Activated CD8-positive, alpha-beta memory T cell treated with anti-CD3 and anti-CD28 coated beads for 48 hours (primary cell): ENCODE measurements around the gene PKHD1.
"Not testable (repeated sequence)": the region's sequence is repeated elsewhere in the genome, so short reads cannot be mapped to it uniquely, and the experiment has no call there.

ENCODE experiments used
- DNase-seq, 3 experiments: peaks; one replicate each; pipeline ENCODE4 v3.0.0-alpha.2; 2020; ENCODE audit warnings: low read depth in 2 of 3, low spot score in 2 of 3

Gene PKHD1

DNA sequence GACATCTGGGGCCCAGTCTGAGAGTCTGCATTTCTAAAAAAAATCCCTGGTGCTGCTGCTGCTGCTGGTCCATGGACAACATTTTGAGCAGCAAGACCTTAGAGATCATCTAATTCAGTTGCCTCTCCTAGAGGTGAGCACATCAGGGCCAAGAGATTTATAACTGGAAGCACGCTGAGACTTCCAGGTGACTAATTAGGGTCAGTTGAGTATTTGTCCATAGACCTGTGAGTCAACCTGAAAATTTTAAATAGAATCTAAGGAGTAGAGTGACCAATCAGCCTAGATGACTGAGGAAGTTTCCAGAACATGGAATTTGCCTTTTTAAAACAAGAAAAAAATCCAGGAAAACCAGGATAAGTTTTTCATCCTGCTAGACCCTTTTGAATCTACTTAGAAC, 221.4 kb downstream of the PKHD1 start:
- no peak for DNase-seq

DNA sequence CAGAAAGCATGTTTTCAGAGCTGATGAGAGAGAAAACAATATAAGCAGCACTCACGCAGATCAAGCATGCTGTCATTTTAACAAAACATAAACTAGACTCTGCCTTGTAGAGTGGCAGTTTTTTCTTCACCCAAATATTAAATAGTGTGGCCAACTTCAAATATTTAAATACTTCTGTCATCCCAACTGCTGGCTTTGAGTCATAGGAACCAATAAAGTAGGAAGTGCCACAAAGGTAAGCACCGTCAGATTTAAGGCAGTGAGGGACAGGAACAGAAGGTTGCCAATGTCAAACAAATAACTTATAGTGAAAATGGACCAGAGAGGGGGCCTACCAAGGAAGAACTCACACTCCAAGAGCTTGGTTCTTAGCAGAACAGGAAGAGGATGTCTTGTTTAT, 222.2 kb downstream of the PKHD1 start:
- DNase-seq, result no peak

DNA sequence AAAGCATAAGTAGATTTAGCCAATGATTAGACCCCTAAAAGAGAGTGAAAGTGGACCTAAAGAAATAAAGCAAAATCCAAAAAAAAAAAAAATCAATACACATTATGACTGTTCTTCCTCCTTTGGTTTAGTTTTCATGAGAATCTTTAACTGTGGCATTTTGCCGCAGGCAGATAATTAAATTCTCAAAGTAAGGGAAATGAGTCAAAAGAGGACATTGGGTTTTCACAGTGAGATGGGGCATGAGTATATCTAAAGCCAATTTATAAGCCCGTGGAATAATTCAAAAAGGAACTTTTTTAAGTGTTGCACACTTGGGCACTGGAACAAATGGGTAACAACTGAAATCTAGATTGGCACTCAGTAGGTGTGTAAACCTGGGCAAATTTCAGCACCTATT, 230.3 kb downstream of the PKHD1 start:
- no peak for DNase-seq

DNA sequence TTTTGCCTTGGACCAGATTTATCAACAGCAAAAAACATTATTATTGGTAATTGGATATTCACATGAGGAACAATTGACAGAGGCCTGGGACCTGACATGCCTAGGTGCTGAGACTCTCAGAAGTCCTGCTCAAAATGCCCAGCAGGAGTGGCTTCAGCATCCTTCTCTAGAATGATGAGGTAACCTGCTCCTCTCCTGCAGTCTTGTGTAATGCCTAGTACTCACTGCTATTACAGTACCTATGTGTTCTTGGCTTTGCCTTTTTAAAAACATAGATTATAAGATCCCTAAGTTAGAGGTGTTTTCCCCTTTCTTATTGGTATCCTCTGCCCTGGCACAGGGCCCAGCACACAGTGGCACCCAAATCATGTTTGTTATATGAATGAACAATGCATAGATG, 230.9 kb downstream of the PKHD1 start:
- DNase-seq, result no peak

DNA sequence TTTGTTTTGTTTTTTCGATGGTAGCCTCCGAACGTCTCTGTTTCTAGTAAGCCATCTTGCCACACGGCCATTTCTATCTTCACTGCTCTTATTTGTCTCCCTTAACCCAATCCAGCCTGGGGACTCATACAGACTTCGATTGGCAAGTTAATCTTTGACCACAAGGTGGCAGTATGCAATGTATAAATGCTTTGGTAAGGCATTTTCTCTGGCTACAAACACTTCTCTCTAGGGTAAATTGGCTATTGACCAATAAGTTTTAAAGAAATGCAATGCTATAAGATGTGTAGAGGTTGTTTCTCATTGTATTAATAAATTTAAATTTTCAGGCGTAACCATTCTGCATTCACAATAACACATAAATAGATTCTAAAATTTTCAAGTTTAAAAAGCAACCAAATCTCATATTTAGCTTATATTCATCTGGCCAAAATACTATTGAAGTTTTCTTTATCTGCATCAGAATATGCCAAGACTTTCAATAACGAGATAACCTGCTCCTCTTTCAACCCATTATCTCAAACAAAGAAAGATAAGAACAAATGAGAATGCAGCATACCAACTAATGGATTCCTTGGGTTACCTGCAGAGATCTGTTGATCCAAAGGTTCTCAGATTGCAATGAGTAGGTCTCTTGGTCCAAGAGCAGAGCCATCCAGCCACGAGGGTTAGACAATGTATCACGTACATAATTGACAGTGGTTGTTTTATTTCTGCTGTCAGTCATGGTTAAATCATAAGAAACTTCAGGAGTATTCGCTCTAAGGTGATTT, 231.9 kb downstream of the PKHD1 start:
- no peak for DNase-seq

DNA sequence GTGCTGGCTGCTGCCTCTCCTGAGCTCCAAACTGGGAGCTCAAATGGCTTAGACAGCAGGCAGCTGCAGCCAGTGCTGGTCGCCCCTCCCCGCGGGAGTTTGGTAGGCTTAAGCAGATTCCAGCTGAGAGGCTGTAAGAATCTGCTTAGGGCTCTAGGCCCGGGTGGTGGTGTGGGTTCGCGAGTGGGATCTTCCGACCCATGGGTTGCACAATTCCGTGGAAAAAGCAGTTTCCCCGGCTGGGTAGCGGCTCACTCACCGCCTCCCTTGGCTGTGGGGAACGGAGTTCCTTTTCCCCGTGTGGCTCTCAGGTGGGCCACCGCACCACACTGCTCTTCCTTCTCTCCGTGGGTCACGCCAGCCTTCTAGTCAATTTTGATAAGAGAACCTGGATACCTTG, 232.5 kb downstream of the PKHD1 start:
- no peak for DNase-seq

DNA sequence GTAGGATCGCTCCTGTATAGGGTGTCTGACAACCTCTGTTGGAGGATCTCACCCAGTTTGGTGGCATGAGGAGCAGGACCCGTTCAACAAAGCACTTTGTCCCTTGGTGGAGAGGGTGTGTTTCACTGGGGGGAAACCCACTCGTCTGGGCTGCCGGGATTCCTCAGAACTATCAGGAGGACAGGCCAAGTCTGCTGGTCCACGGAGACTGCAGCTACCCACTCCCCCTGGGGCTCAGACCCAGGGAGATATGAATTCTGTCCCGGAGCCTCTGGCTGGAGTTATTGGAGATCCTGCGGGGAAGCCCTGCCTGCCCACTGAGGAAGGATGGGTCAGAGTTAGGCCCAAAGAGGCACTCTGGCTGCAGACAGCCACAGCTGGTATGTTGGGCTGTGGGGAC, 233.1 kb downstream of the PKHD1 start:
- DNase-seq, result no peak

DNA sequence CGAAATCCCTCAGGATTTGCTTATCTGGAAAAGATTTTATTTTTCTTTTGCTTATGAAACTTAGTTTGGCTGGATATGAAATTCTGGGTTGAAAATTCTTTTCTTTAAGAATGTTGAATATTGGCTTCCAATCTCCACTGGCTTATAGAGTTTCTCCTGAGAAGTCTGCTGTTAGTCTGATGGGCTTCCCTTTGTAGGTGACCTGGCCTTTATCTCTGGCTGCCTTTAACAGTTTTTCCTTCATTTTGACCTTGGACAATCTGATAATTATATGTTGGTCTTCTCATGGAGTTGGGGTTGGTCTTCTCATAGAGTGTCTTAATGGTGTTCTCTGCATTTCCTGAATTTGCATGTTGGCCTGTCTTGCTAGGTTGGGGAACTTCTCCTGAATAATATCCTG, 234.3 kb downstream of the PKHD1 start:
- DNase-seq, result not testable (repeated sequence)

DNA sequence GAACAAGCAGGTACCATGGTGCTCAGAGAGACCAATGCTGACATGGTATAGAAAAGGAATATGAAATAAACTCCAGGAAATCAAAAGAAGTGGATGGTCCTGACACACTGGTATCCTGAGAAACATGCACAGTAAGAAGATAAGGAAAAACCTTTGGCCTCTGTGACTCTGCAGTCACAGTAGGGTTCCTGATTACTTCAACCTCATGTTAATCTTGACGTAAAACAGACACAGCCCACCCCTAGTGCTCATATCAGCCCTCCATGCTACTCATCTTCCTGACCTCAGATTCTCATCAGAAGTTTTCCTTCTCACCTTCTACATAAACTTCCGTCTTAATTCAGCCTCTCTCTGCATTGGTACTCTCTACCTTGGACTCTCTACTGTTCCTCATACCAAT, 240.9 kb downstream of the PKHD1 start:
- no peak for DNase-seq

DNA sequence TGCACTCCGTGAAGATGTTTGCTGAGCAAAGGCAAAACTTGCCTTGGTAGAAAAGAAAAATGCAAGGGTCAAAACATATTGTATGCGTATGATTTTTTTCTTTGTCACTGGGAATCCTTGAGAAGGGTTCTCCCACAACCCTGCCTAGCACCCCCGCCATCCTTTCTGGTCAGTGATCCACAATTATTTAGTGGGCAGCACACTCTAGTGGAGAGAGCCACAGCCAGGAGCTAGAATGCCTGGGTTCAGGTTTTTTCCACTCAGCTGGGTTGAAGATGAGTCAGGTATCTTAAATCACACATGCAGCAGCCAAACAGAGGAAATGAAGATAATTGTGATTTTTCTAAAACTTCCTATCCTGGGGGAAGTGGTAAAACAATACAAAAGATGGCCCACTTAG, 243.1 kb downstream of the PKHD1 start:
- no peak for DNase-seq

DNA sequence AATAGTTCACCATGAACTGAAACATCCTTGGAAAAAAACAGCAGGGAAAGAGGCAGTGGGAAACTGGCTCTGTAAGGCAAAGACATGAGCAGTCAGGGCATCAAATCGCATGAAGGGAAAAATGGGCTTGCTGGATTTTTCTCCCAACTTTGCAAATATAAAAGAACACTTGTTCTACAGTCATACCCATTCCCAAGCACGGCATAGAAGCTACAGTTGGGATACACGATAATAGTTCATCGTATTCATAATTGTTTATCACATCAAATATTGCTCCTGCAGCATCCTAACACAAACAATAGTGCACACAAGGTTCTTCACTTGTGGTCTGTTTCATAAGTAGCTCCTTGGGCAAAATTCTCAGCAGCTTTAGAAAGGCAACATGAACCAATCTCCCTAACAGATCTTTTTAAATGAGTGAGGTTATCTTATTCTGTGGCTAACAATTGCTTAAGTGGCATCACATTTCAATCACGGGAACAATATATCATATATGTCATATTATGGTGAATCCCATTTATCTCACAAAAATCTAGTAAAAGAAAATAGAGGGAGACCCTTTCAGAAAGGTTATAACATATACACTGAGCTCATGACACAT, 243.9 kb downstream of the PKHD1 start:
- DNase-seq, result no peak

DNA sequence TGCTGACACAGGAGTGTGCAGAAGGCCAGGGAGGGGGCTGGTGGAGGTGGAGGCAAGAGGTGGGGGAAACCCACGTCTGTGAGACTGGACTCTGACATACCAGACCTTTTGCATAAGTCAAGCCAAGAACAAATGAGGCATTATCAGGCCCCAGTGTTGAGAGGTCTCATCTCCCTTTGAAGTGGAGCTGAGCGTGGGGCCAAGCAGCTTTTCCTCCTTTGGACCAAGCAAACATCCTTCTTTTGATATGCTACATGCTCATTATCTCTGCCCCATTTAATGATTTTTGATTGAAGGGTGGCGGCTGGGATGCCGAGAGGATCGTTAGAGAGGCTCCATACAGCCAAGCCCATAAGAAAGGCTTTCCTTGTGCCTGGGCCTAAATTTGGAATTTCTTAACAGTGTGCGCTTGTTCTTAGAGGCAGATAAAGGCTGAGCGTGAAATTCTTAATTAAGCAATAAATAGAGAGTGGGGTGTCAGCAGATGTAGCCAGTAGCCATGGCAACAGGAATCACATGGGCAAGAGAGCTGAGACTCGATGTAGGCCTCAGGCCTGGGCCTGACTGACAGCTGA, 244.5 kb downstream of the PKHD1 start:
- DNase-seq, result no peak

DNA sequence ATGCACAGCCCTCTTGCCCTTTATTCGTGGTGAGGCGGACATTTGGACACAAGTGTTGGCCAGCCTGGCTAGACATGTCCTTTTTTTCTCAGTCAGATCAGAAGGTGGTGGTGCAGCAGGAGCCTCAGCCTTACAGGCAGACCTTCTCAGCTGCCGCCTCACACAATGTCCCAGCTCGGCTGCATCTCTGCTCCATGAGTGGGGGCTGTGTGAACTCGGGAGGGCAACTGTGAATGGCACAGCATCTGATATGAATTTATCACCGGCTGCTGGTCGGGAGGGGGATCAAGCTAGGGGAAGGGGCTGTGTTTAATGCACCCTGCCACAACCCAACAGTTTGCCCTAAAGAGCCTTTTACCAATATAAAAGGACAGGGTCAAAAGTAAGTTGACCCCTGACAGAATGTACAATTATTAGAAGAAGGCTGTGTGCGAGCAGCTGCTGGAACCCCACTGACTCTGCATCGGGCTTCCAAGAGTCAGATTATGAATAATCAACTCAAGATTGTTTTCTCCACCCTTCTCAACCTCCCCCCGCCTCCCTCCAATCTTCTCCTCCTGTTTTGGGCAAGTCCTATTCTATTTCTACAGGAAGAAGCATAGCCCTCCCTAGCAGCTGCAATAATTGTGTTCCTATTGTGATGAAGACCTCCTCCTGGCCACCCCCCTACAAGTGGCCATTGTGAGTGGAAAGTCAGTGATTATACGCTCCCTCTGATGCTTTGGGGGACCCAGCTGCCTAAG, 245.2 kb downstream of the PKHD1 start:
- DNase-seq, result no peak

DNA sequence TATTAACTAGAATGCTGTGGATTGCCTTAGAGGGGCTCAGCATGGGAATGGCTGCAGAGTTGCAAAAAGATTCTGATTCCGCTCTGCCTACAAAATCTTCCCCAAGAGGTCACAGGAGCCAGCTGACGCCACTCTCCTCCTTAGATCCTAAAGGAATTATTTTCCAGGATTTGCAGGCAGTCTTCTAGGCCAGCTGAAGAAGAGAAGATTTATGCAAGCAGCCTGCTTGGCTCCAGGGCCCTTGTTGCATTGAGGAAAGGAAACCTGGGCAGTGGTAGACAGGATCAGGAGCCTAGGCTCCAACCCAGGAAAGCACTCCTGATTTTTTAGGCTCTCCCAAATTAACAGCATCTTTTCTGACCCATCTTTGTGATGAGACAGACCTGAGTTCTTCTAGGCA, 245.8 kb downstream of the PKHD1 start:
- DNase-seq, result no peak

DNA sequence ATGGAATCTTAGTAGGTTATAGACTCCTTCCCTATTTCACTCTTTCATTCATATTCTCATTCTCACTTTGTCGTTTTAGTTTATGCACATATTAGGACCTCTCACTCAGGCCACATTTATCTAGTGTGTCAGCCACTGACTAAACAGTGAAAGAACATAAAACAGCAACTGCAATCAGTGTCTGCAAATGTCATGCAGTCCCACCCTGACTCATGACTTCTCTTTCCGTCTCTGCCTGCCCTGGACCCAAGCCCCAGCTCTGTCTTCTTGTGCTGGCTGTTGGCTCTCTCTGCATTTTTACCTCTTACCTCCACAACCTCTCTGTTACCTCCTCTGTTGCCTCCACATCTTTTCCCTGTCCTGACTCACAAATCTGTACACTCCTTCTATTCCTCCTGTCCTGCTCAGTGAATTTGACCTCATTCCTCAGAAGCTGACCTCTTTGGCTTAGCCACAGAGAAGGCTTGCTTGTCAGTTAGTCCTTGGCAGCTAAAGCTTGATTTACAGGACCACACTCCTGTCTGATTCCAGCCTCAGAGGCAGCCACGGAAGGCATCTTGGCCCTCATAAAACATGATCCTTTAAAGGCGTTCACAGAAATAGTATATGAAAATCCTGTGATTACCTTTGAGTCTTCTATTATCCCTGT, 247.6 kb downstream of the PKHD1 start:
- DNase-seq, result no peak

DNA sequence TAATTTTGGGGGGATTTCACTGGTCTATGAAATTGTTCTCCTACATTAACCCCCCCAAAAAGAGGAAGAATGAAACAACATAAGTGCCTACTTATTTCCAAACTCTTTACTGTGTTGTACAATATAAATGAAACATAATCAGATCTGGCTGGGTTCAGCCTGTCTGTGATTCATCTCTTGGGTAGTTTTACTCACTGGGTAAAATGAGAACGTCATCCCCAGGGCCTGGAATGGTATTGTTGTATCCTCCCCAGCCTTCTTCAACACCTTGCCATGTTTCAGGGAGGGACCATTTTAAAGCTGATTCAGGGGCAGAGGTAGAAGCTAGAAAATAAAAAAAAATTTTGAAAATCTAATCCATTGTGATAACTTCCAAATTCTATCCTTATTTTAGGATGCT, 256.7 kb downstream of the PKHD1 start:
- no peak for DNase-seq

DNA sequence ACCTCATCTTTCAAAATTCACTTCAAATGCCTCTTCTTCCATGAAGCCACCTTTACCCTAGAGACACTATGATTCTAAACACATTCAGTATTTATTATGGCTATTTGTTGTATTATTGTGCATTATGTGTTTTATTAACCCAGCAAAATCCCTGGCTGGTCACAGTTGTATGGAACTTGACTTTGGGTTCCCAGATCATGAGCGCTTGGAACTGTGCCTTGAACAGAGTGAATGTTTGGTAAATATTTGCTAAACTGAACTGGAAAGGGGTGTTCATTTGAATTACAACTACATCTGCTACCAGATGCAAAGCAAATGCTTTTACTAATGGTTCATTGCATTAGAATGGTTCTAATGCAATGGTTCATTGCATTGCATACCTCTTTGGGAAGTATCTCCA, 259.8 kb downstream of the PKHD1 start:
- DNase-seq, result no peak

DNA sequence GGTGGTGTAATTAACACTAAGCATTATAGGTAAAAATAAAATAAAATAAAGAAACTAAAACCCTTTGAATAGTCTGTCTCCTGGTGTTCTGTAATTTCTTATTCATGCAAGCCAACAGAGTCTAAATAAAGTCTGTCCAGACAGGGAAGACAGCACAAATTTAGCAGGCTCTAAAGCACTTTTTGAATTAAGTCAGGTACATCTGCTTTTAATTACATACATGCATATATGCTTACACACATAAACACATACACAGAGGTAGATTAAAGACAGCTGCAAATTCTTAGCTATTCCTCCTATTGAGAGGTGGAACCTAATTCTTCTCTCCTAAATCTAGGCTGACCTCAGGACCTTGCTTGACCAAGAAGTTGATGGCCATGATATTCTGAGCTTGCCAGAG, 262.5 kb downstream of the PKHD1 start:
- DNase-seq, result no peak

DNA sequence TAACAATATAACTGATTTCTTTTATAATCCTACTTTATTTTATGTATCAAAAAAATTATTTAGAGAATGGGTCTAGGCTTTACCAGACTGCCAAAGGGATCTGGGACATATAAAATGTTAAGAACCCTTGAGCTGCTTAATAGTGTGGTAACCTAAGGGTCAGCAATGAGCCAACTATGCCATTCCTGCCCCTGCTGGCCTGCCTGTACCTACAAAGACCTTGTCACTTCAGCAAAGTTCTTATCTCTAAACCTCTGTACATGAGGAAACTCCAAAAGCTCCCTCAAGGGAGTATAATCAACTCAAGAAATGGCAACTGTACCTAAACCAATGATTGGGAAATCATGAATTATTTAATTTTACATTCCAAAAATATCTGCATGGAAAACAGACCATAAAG, 266.9 kb downstream of the PKHD1 start:
- DNase-seq, result no peak

DNA sequence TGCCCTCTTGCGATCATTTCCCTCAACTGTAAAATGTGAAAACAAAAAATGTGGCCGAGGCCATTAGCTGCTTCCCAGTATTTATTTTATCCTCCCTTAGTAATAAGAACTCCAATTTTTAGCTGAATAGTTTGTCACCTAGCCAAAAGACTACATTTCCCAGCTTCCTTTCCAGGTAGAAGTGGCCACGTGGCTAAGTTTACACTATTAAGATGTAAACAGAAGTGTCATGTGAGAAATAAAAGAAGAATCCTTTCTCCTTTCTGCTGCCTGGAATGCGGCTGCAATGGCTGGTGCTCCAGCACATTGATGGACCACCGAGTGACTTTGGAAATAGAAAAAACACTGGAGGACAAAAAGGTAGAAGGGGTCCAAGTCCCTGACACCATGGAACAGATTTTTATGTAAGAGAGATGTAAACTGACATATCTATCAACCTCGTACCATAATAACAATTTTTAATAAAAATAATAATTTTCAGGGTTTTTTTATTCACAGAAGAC, 268.8 kb downstream of the PKHD1 start:
- no peak for DNase-seq

DNA sequence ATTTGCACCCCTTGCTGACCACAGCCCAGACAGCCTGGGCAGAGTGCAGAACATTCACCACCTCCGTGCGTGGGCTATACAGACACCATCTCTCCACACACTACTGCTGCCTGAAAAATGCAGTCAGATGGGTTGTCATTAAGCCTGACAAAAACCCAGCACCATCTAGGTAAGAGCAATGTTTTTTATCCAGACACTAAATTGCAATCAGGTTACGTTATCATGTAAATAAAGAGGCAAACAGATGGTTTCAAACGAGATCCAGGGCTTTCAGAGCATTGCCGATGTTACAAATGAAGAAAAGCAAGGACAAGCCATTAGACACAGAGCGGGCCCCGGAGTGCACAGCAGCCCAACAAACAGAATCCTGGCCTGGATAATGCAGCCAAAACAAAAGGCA, 269.6 kb downstream of the PKHD1 start:
- DNase-seq, result no peak
